Kidney (tissue), 14 donors: ENCODE data around the gene MAML1. TPM values are rescaled to one million over a fixed set of nuclear protein-coding genes. Genes with fewer than 3 reads are reported as not detected.

Experiments
- DNase-seq, 5 donors: peaks; one replicate each; pipeline ENCODE4 v3.0.0-alpha.2; 2013 to 2020
- FAIRE-seq: peaks from 2 replicates; lab custom pipeline; 2012; peaks lifted over from hg19 to GRCh38; lab: Jason Lieb, UNC
- H3K27ac ChIP-seq, 2 donors: one replicate each; pipeline ENCODE4 v1.7.0; 2013; ENCODE audit warnings: low read depth in 2 of 2, low read length in 2 of 2, inconsistent platforms in 1 of 2
- H3K27me3 ChIP-seq: one replicate; pipeline ENCODE4 v1.7.1; 2013; ENCODE audit warnings: low read length, inconsistent platforms; ENCODE audit not compliant: control insufficient read depth, insufficient read depth
- H3K36me3 ChIP-seq, 3 donors: one replicate each; pipeline versions ENCODE4 v1.7.0 to v1.7.1; 2013; ENCODE audit warnings: low read length in 3 of 3, control low read depth in 1 of 3, inconsistent platforms in 1 of 3; ENCODE audit not compliant: insufficient read depth in 3 of 3, control insufficient read depth in 2 of 3
- H3K4me1 ChIP-seq, 3 donors: one replicate each; pipeline versions ENCODE4 v1.7.0 to v1.7.1; 2013; ENCODE audit warnings: low read length in 3 of 3, inconsistent platforms in 1 of 3, low read depth in 1 of 3; ENCODE audit not compliant: control insufficient read depth in 2 of 3, insufficient read depth in 2 of 3
- H3K4me3 ChIP-seq, 3 donors: one replicate each; pipeline versions ENCODE4 v1.7.0 to v1.8.1; 2013; ENCODE audit warnings: low read length in 3 of 3, control low read depth in 1 of 3, inconsistent platforms in 1 of 3
- H3K9ac ChIP-seq, 3 donors: one replicate each; pipeline versions ENCODE4 v1.7.0 to v1.7.1; 2013; ENCODE audit warnings: low read length in 3 of 3, control low read depth in 1 of 3, inconsistent platforms in 1 of 3
- H3K9me3 ChIP-seq, 3 donors: one replicate each; pipeline versions ENCODE4 v1.7.0 to v1.7.1; 2013; ENCODE audit warnings: low read length in 3 of 3, control low read depth in 1 of 3, inconsistent platforms in 1 of 3; ENCODE audit not compliant: control insufficient read depth in 2 of 3, insufficient read depth in 1 of 3
- intact Hi-C: fragments of 100-400 bp; cut with DNase I; formaldehyde crosslinking; loops from one replicate; pipeline ENCODE4 v1.11.1; 2022
- polyA plus RNA-seq: library from polyadenylated mRNA; stranded (reverse); fragments of 350-450 nt; fragmentation: Illumina TruSeq; extraction: RNeasy Lipid Tissue Mini Kit (QIAGEN cat#74804); gene quantifications from one replicate; pipeline ENCODE4 v1.2.3, GENCODE V29; 2014; ENCODE audit warnings: low read depth, low replicate concordance; ENCODE audit not compliant: insufficient read depth
- total RNA-seq: library from RNA; stranded (reverse); fragmentation: NEBNext Ultra II Directional; extraction: Animal tissue kit (Norgen Biotek cat#: 25700); gene quantifications from one replicate; pipeline ENCODE4 v1.2.1, GENCODE V29; 2021
- TF ChIP-seq, protein P1 (sequence below): IDR thresholded peaks from 3 replicates; pipeline ENCODE4 v1.5.1; 2012; ENCODE audit warnings: mild to moderate bottlenecking, moderate library complexity, borderline replicate concordance; ENCODE audit not compliant: insufficient read depth; ENCODE audit errors: extremely low read depth
- donor health status: control.
- donor health status: control.
- donor health status: control.
- donor health status: control.
- donor health status: control.
- donor health status: DM: yes; HTN: yes; CAD: no.
- donor health status: Normal renal cell carcinoma (clear cell type).

MAML1 gene
- total and polyA plus RNA-seq, 2 donors from 2014 or later: 5.3 to 26.8 TPM

DNA sequence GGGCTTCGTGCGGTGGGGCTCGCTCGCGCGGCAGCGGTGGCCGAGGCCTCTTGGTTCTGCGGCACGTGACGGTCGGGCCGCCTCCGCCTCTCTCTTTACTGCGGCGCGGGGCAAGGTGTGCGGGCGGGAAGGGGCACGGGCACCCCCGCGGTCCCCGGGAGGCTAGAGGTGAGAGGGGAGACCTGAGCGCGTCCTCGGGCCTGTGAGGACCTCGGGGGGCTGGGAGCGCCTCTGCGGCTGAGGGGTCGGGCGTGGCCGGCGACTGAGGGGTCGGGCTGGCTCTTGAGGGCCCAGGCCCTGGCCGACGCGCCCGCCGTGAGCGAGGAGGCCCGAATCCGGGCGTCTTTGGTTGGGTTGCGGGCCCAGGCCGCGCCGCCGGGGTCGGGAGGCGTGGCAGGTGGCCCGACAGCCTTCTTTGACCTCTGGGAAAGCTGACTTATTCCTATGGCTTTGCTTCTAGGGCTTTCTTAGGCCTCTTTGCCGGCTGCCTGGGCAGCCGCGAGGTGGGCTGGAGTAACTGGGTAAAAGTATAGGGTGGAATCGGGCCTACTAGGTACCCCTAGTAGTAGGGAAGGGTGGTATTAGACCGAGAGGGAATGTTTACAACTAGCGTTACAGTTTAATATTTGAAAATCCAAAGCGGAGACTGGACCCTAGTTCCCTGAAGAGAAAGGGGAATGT lies 33.5 kb upstream of the MAML1 start, which contains the start of gene CANX:
TSS of gene CANX (plus strand) at position 33 of the 681 bp plus-strand sequence. CDS start 6,715 bp downstream, outside the sequence.
- no peak for FAIRE-seq
- TF ChIP-seq, protein P1, sequence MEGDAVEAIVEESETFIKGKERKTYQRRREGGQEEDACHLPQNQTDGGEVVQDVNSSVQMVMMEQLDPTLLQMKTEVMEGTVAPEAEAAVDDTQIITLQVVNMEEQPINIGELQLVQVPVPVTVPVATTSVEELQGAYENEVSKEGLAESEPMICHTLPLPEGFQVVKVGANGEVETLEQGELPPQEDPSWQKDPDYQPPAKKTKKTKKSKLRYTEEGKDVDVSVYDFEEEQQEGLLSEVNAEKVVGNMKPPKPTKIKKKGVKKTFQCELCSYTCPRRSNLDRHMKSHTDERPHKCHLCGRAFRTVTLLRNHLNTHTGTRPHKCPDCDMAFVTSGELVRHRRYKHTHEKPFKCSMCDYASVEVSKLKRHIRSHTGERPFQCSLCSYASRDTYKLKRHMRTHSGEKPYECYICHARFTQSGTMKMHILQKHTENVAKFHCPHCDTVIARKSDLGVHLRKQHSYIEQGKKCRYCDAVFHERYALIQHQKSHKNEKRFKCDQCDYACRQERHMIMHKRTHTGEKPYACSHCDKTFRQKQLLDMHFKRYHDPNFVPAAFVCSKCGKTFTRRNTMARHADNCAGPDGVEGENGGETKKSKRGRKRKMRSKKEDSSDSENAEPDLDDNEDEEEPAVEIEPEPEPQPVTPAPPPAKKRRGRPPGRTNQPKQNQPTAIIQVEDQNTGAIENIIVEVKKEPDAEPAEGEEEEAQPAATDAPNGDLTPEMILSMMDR: no peak
- peak within 1 kb of the TSS; percentile 48 to 97 (median 95) for H3K9ac ChIP-seq
- H3K4me3 ChIP-seq: peak within 1 kb of the TSS; percentile 82 to 92 (median 89)
- no peak for DNase-seq
- peaks cover 0 to 2% (median 0%) of the 10 kb centered on the region in 3 donors for H3K36me3 ChIP-seq
- intact Hi-C loops: no loop called here
- peak within 1 kb of the TSS; percentile 93 to 97 for H3K27ac ChIP-seq
- H3K4me1 ChIP-seq: peaks cover 0 to 10% (median 2%) of the 10 kb centered on the region in 3 donors
- no peaks in the 10 kb centered on the region for H3K27me3 ChIP-seq
- H3K9me3 ChIP-seq: no peaks in the 10 kb centered on the region

DNA sequence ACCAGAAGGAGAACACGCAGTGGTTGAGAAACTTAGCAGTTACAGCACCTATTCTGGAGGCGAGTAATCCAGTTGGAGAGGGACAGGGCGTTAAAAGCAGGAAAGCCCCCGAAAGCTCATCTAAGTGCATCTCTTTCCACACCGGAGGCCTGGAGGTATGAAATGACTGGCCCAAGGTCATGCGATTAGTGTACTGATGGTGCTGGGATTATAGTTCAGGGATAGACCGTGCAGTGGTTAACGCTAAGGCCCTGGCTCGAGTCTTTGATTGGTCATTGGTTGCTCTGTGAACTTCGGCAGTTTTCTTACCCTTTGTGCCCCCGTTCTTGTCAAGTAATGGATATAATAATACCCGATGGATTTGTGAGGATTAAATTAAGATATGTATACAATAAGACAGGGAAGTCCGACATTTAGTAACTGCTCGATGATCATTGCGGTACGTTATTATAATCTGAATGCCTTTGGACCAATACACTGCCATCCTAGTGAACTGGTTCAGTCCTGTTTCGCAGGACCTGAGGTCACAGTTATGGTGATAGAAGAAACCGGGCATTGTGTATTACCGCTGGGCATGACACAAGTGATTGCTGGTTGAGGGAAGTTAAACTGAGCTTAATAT lies 32.9 kb upstream of the MAML1 start:
- TF ChIP-seq, protein P1: no peak
- Histone ChIP-seq H3K27me3 (no peaks in the 10 kb centered on the region), H3K4me3 (peak overlapping the region; percentile 82 to 92 (median 89)), H3K9me3 (no peaks in the 10 kb centered on the region), H3K4me1 (peaks cover 0 to 10% (median 2%) of the 10 kb centered on the region in 3 donors), H3K9ac (peak overlapping the region; percentile 48 to 97 (median 80)), H3K36me3 (peaks cover 0 to 2% (median 0%) of the 10 kb centered on the region in 3 donors), H3K27ac (peak overlapping the region; percentile 89 to 97)
- intact Hi-C loops: no loop called here
- FAIRE-seq (no peak), DNase-seq (peak in 3 of 5 donors; percentile 15 to 59 (median 44))

DNA sequence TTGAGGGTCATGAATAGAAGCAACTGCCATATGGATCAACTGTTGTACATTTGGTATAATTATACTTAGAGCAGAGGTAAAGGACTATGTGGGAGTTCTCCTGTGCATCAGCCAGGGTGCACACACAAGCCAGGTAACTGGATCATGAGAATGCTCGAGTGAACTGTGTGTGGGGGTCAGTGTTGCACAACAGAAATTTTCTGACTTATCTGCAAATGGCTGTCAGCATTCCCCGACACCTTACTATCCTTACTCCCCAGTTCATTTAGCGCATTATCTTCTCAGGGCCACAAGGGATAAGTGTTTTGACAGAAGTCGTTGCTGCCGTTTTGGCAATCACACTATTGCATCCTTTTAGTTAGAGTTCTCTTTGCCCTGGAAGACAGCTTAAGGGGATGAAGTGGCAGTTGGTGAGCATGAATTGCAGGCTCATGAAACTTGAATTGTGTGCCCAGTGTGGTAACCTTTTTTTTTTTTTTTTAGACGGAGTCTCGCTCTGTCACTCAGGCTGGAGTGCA lies 32.2 kb upstream of the MAML1 start:
- H3K27ac ChIP-seq: no peak overlapping the region
- peak in 3 of 5 donors; percentile 24 to 59 (median 49) for DNase-seq

More for the DNA sequence above, 32.2 kb upstream of the MAML1 start:
- H3K9ac ChIP-seq: peak overlapping the region in 2 of 3 donors; percentile 10 to 17
- no peaks in the 10 kb centered on the region for H3K9me3 ChIP-seq
- H3K27me3 ChIP-seq: no peaks in the 10 kb centered on the region
- H3K36me3 ChIP-seq: peaks cover 0 to 2% (median 0%) of the 10 kb centered on the region in 3 donors
- H3K4me3 ChIP-seq: peak overlapping the region; percentile 36 to 89 (median 82)
- TF ChIP-seq, protein P1: no peak
- no peak for FAIRE-seq
- H3K4me1 ChIP-seq: peaks cover 0 to 10% (median 2%) of the 10 kb centered on the region in 3 donors
- intact Hi-C loops: no loop called here
